Activated CD4-positive, alpha-beta memory T cell treated with anti-CD3 and anti-CD28 coated beads for 36 hours (primary cell): ENCODE data around the gene GANAB. TPM values are rescaled to one million over a fixed set of nuclear protein-coding genes. Genes with fewer than 3 reads are reported as not detected.
"Not testable (repeated sequence)": the region's sequence is repeated elsewhere in the genome, so short reads cannot be mapped to it uniquely, and the experiment has no call there.

ENCODE experiments used
- CTCF ChIA-PET: fragments of 350-600 bp; sonication (Branson Sonifier 250); formaldehyde crosslinking; loops from one replicate; lab custom pipeline; 2021; ENCODE audit warnings: antibody characterized with exemption, inconsistent platforms; lab: Charles Lee
- POLR2A ChIA-PET: fragments of 350-600 bp; sonication (Branson Sonifier 250); formaldehyde crosslinking; loops from one replicate; lab custom pipeline; 2021; ENCODE audit warnings: antibody characterized with exemption; lab: Charles Lee
- DNase-seq: peaks from one replicate; pipeline ENCODE4 v3.0.0-alpha.2; 2020
- H3K27ac Mint-ChIP-seq: one replicate; pipeline ENCODE4 v1.8.0; 2021; ENCODE audit warnings: mixed read lengths
- H3K27me3 Mint-ChIP-seq: one replicate; pipeline ENCODE4 v1.8.0; 2021; ENCODE audit warnings: mixed read lengths
- H3K36me3 Mint-ChIP-seq: one replicate; pipeline ENCODE4 v1.8.0; 2021; ENCODE audit warnings: mixed read lengths
- H3K4me1 Mint-ChIP-seq: one replicate; pipeline ENCODE4 v1.8.0; 2021; ENCODE audit warnings: low read depth, mixed read lengths
- H3K4me3 Mint-ChIP-seq: one replicate; pipeline ENCODE4 v1.8.0; 2021; ENCODE audit warnings: mild to moderate bottlenecking, mixed read lengths
- H3K9me3 Mint-ChIP-seq: one replicate; pipeline ENCODE4 v1.8.0; 2021; ENCODE audit warnings: mixed read lengths
- intact Hi-C: fragments of 100-400 bp; cut with micrococcal nuclease; formaldehyde crosslinking; loops from one replicate; pipeline ENCODE4 v1.15.1; 2023
- total RNA-seq, 2 experiments: library from RNA; stranded (reverse); gene quantifications; one replicate each; pipeline ENCODE4 v1.2.3, GENCODE V29; 2021

Gene GANAB
- total RNA-seq, 2 experiments from 2014 or later: 247 to 249 TPM

GRCh38 chr11:62621567-62622470 lies 24.6 kb downstream of the GANAB start, which contains the start of gene B3GAT3:
TSS of gene B3GAT3 (minus strand) at chr11:62621986. CDS start at chr11:62621947, 39 bp downstream.
- intact Hi-C loops: loop anchor here (1.0 to 2.0 kb wide), 7 partner anchors 9 to 259 kb away; partner anchors contain the start of genes C11orf98, CSKMT, GANAB and ROM1
- H3K9me3 Mint-ChIP-seq: no peaks in the 10 kb centered on the region
- peak within 1 kb of the TSS; percentile 97 for H3K4me3 Mint-ChIP-seq
- ChIA-PET POLR2A (interaction anchor here (0.6 to 3.8 kb wide), 19 partner anchors 9 to 234 kb away, joined by 3 to 30 read pairs (median 4); partner anchors contain the start of genes C11orf98, CSKMT, EEF1G and EML3), CTCF (interaction anchor here (0.7 to 3.0 kb wide), 14 partner anchors 9 to 197 kb away, joined by 3 to 31 read pairs (median 4); partner anchors contain the start of genes C11orf98, CSKMT, EEF1G and EML3)
- peaks cover 22% of the 10 kb centered on the region for H3K36me3 Mint-ChIP-seq
- peak within 1 kb of the TSS; percentile 96 for H3K27ac Mint-ChIP-seq
- no peaks in the 10 kb centered on the region for H3K27me3 Mint-ChIP-seq
- DNase-seq: peak; percentile 98
- H3K4me1 Mint-ChIP-seq: peaks cover 22% of the 10 kb centered on the region

- intact Hi-C loops: no loop called here
- ChIA-PET CTCF (interaction anchor here (0.9 to 3.0 kb wide), 9 partner anchors 9 to 165 kb away, joined by 3 to 31 read pairs (median 6); partner anchors contain the start of genes C11orf98, CSKMT, EEF1G and EML3), POLR2A (interaction anchor here (0.6 to 3.8 kb wide), 15 partner anchors 8 to 220 kb away, joined by 3 to 30 read pairs (median 4); partner anchors contain the start of genes C11orf98, CSKMT, EEF1G and EML3)
- H3K9me3 Mint-ChIP-seq: no peaks in the 10 kb centered on the region
- no peaks in the 10 kb centered on the region for H3K27me3 Mint-ChIP-seq
- H3K36me3 Mint-ChIP-seq: peaks cover 22% of the 10 kb centered on the region
- DNase-seq: no peak
- H3K4me1 Mint-ChIP-seq: peaks cover 25% of the 10 kb centered on the region
- H3K27ac Mint-ChIP-seq: peak overlapping the region; percentile 96
- H3K4me3 Mint-ChIP-seq: peak overlapping the region; percentile 97
Measured at GRCh38 chr11:62621027-62621566, 25.3 kb downstream of the GANAB start.

DNA sequence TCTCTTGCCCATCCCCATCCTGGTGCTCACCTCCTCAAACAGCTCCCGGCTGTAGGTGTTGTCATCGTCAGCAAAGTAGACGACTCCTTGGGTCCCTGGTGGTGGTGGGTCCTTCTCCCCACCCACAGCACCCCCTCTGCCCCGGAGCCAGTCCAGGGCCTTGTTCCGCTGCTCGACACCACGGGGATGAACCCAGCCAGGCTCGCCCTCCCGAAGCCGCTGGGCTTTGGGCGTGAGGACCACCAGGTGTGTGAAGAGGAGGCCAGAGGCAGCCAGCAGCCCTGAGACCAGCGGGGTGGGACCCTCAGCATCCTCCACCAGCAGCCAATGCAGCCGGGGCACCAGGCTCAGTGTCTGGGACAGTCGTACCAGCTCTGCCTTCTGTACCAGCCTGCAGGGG lies 29.5 kb downstream of the GANAB start:
- DNase-seq, H3K27me3 Mint-ChIP-seq, CTCF ChIA-PET, H3K9me3 Mint-ChIP-seq, H3K4me3 Mint-ChIP-seq, intact Hi-C loops, H3K27ac Mint-ChIP-seq: not testable (repeated sequence)
- H3K36me3 Mint-ChIP-seq: peaks cover 18% of the 10 kb centered on the region
- H3K4me1 Mint-ChIP-seq: peaks cover 35% of the 10 kb centered on the region
- POLR2A ChIA-PET: interaction anchor here (0.6 to 1.3 kb wide), 2 partner anchors 15 to 23 kb away, joined by 3 read pairs; partner anchors contain the start of gene MTA2

GRCh38 chr11:62615521-62615920 lies 30.9 kb downstream of the GANAB start:
- intact Hi-C loops: no loop called here
- DNase-seq: no peak
- ChIA-PET CTCF (no interaction called here), POLR2A (no interaction called here)
- Mint-ChIP-seq H3K9me3 (no peaks in the 10 kb centered on the region), H3K4me1 (peaks cover 37% of the 10 kb centered on the region), H3K36me3 (peaks cover 17% of the 10 kb centered on the region), H3K27ac (no peak overlapping the region), H3K4me3 (no peak overlapping the region), H3K27me3 (no peaks in the 10 kb centered on the region)

DNA sequence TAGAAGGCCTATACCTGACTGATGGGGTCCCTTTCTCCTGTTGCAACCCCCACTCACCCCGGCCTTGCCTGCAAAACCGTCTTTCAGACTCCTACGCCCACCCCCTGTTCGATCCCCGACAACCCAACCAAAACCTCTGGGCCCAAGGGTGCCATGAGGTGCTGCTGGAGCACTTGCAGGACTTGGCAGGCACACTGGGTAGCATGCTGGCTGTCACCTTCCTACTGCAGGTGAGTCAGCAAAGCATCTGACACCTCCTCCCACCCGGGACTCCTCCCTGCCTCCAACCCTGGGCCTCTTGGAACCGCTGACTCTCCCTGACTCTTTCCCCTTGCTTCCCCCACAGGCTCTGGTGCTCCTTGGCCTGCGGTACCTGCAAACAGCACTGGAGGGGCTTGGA lies 32.1 kb downstream of the GANAB start:
- no peak overlapping the region for H3K4me3 Mint-ChIP-seq
- CTCF ChIA-PET: interaction anchor here (1.8 kb wide), 1 partner anchor 51 kb away, joined by 6 read pairs; the partner anchor contains the start of genes C11orf98 and CSKMT

DNA sequence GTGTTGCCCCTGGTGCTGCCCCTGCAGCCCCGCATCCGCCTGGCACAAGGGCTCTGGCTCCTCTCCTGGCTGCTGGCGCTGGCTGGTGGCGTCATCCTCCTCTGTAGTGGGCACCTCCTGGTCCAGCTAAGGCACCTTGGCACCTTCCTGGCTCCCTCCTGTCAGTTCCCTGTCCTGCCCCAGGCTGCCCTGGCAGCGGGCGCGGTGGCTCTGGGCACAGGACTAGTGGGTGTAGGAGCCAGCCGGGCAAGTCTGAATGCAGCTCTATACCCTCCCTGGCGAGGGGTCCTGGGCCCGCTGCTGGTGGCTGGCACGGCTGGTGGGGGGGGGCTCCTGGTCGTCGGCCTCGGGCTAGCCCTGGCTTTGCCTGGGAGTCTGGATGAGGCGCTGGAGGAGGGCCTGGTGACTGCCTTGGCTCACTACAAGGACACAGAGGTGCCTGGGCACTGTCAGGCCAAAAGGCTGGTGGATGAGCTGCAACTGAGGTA lies 33.1 kb downstream of the GANAB start:
- DNase-seq: no peak
- peak overlapping the region; percentile 49 for H3K4me3 Mint-ChIP-seq
- intact Hi-C loops: loop anchor here (1.0 to 5.0 kb wide), 6 partner anchors 9 to 243 kb away; partner anchors contain the start of genes C11orf98, CSKMT and GANAB
- ChIA-PET CTCF (interaction anchor here (0.6 to 2.4 kb wide), 6 partner anchors 8 to 52 kb away, joined by 3 to 18 read pairs (median 4); partner anchors contain the start of genes B3GAT3, C11orf98, CSKMT and MTA2), POLR2A (interaction anchor here (0.6 to 4.3 kb wide), 6 partner anchors 8 to 161 kb away, joined by 3 to 38 read pairs (median 5); partner anchors contain the start of genes B3GAT3, C11orf98, CSKMT and MTA2)
- peaks cover 40% of the 10 kb centered on the region for H3K4me1 Mint-ChIP-seq
- H3K9me3 Mint-ChIP-seq: no peaks in the 10 kb centered on the region
- peak overlapping the region; percentile 86 for H3K27ac Mint-ChIP-seq
- H3K36me3 Mint-ChIP-seq: peaks cover 27% of the 10 kb centered on the region
- H3K27me3 Mint-ChIP-seq: no peaks in the 10 kb centered on the region

More for the DNA sequence above, 32.1 kb downstream of the GANAB start:
- H3K27ac Mint-ChIP-seq: peak overlapping the region; percentile 72
- H3K4me1 Mint-ChIP-seq: peaks cover 39% of the 10 kb centered on the region
- intact Hi-C loops: loop anchor here (5.0 kb wide), 2 partner anchors 78 to 228 kb away; no protein-coding TSS in a partner anchor
- H3K9me3 Mint-ChIP-seq: no peaks in the 10 kb centered on the region
- no peaks in the 10 kb centered on the region for H3K27me3 Mint-ChIP-seq
- POLR2A ChIA-PET: interaction anchor here (1.8 kb wide), 1 partner anchor 22 kb away, joined by 6 read pairs; the partner anchor contains the start of gene TUT1
- H3K36me3 Mint-ChIP-seq: peaks cover 26% of the 10 kb centered on the region
- DNase-seq: peak; percentile 75

- POLR2A ChIA-PET: interaction anchor here (0.6 to 4.3 kb wide), 11 partner anchors 9 to 162 kb away, joined by 3 to 38 read pairs (median 6); partner anchors contain the start of genes B3GAT3, C11orf98, CSKMT and GANAB
- no peaks in the 10 kb centered on the region for H3K9me3 Mint-ChIP-seq
- peak; percentile 90 for DNase-seq
- peaks cover 45% of the 10 kb centered on the region for H3K4me1 Mint-ChIP-seq
- CTCF ChIA-PET: interaction anchor here (0.6 to 2.4 kb wide), 22 partner anchors 9 to 193 kb away, joined by 3 to 31 read pairs (median 4); partner anchors contain the start of genes B3GAT3, C11orf98, CSKMT and EEF1G
- H3K27me3 Mint-ChIP-seq: no peaks in the 10 kb centered on the region
- intact Hi-C loops: loop anchor here (1.0 to 5.0 kb wide), 7 partner anchors 10 to 244 kb away; partner anchors contain the start of genes C11orf98, CSKMT and GANAB
- H3K27ac Mint-ChIP-seq: peak within 1 kb of the TSS; percentile 95
- H3K4me3 Mint-ChIP-seq: peak within 1 kb of the TSS; percentile 90
- H3K36me3 Mint-ChIP-seq: peaks cover 30% of the 10 kb centered on the region
Measured at GRCh38 chr11:62612366-62613290, 33.8 kb downstream of the GANAB start, which contains the start of the genes EML3 and ROM1. TSS of gene EML3 (minus strand) at chr11:62612775. CDS start at chr11:62612457, 318 bp downstream. TSS of gene ROM1 (plus strand) at chr11:62613257. CDS start at chr11:62613282, 25 bp downstream.

DNA sequence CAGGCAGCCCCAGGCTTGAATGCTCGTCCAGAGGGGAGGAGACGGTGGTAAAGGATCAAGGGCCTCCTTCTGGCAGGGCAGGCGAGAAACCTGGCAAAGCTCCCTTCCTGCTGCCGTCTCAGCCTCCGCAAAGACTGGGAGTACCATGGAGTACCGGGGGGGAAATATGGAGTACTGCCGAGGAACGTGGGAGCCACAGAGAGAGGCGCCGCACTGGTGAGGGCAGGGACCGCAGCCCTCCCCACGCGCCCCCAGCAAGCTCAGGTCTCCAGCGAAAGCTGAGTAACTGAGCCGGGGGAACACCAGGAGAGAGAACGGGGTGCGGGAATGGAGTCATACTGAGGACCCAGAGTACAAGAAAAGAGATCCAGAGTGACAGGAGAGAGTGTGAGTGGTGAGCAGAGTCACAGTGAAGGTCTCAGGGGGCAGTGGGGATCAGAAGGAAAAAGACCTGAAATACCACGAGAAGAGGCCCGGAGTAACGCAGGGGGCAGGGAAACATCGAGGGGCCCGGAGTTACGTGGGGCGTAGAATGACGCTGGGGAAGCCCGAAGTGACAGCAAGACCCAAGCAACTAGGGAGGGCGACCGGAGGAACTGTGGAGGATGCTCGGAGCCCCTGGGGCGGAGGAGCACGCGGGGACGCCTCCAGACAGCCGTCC lies 34.6 kb downstream of the GANAB start:
- CTCF ChIA-PET: interaction anchor here (0.6 to 2.4 kb wide), 26 partner anchors 10 to 282 kb away, joined by 3 to 31 read pairs (median 4); partner anchors contain the start of genes B3GAT3, C11orf98, CSKMT and EEF1G
- DNase-seq: peak; percentile 68
- H3K27ac Mint-ChIP-seq: peak overlapping the region; percentile 95
- H3K36me3 Mint-ChIP-seq: peaks cover 37% of the 10 kb centered on the region
- H3K4me3 Mint-ChIP-seq: peak overlapping the region; percentile 90
- H3K27me3 Mint-ChIP-seq: no peaks in the 10 kb centered on the region
- POLR2A ChIA-PET: interaction anchor here (1.1 to 4.3 kb wide), 10 partner anchors 10 to 60 kb away, joined by 3 to 38 read pairs (median 6); partner anchors contain the start of genes B3GAT3, C11orf98, CSKMT and GANAB
- intact Hi-C loops: loop anchor here (1.0 to 5.0 kb wide), 6 partner anchors 12 to 245 kb away; partner anchors contain the start of genes C11orf98, CSKMT and GANAB
- peaks cover 47% of the 10 kb centered on the region for H3K4me1 Mint-ChIP-seq
- no peaks in the 10 kb centered on the region for H3K9me3 Mint-ChIP-seq
